Stimulated activated CD8-positive, alpha-beta memory T cell treated with anti-CD3 and anti-CD28 coated beads, Interleukin-7, amount 100 ng/mL, for 4 hours (primary cell): Measurements from ENCODE around the gene CCNQ.

Experiments
- DNase-seq, 2 donors: peaks; one replicate each; pipeline ENCODE4 v3.0.0-alpha.2; 2020; ENCODE audit warnings: low read depth in 2 of 2

Gene CCNQ

GRCh38 chrX:153598541-153599191, at the start of gene CCNQ:
Gene CCNQ (minus strand): TSS chrX:153599139. CDS start chrX:153599073, 66 bp downstream.
- DNase-seq = peak in 1 of 2 donors; percentile 5

DNA sequence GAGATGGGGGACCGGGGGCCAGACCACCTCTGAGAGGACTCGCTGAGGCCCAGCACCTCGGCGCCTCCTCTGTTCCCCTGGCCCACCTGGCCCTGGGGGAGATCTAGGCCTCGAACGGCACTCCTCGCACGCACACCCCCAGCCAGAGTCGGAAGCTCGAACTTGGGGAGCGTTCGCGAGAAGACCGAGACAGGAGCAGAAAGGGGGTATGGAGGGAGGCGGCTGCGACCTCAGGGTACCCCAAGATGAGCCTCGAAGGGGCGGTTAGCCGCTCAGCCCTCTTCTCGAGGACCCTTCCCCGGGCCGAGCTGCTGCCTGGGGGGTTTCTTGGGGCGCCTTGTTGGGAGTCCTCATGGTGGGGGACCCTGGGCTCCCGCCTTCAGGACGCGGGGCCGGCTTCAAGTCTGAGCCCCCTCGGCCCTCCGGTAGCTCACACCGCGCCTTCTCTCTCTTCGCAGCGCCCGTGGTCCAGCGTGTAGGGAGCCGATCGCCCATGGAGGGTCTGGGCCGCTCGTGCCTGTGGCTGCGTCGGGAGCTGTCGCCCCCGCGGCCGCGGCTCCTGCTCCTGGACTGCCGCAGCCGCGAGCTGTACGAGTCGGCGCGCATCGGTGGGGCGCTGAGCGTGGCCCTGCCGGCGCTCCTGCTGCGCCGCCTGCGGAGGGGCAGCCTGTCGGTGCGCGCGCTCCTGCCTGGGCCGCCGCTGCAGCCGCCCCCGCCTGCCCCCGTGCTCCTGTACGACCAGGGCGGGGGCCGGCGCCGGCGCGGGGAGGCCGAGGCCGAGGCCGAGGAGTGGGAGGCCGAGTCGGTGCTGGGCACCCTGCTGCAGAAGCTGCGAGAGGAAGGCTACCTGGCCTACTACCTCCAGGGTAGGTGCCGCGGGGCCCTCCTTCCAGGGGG, 48.8 kb upstream of the CCNQ start:
- DNase-seq = no peak

- no peak for DNase-seq
These were observed 47.9 kb upstream of the CCNQ start, which contains the start of gene DUSP9 for GRCh38 chrX:153646620-153647373. Gene DUSP9 (plus strand): TSS chrX:153647203. CDS start chrX:153647954, 751 bp downstream.

DNA sequence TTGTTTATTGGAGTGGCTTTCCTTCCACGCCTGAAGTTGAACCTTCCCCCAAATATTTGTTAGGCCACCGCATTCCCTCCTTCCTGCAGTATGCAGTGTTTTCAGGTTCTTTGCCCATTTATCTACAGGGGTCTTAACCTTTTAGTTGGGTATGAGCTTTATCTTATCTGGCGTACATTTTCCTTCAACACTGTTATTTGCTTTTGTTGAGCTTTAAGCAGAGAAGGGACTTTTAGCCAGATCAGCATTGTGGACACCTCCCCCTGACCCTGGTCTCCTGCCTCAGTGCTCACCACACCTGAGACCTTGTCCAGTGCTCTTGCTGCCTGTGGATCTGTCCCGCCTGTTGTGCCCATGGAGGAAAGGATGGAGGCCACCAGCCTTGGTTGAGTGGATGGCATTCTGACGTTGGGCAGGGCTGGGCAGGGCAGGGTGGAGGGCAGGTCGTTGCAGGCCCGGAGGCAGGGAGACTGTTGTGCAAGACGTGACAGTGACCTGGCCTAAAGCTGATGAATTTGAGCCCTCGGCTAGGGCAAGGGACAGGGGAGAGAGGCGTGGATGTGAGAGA, 47.1 kb upstream of the CCNQ start:
- DNase-seq = no peak

GRCh38 chrX:153645151-153645550, 46.2 kb upstream of the CCNQ start:
- DNase-seq = no peak

- DNase-seq = no peak
These were observed 45.6 kb upstream of the CCNQ start for GRCh38 chrX:153644356-153645125.

DNA sequence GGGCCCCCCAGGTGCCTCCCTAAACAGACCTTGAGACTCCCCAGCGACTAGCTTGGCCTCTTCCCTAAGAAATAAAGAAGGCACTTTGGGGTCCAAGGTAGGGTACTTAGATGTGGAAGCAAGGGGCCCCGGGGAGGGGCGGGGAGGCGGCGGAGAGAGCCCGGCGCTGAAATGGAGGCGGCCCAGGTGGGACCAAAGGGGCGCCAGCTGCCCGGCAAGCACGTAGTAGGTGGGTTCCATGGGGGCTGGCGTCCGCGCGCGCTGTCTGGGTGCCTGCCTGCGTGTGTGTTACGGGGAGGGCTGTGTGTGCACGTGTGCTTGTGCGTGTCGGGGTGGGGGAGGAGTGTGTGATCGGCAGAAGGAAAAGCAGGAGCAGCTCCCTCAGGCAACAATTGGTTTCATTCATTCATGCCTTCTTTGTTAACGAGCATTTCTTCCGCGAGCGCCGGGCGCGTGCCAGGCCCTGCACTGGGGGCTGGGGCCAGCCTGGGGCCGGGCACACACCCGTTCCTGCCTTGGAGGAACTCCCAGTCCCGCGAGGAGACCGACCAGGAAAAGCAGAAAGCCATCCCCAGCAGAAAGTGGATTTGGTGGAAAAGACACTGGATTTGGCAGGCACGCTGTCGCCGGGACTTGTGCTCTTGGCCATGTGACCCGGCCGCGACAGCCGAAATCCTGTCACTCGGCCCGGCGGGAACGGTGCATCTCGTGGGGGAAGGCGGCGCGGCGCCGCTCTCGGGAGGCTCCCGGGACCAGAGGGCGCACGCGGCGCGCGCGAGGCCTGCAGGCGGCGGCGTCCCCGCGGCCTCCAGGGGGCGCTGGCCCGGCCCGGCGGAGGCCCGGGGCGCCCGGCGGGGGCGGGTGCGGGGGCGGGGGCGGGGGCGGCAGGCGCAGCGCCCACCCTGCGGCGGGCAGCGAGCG, 44.8 kb upstream of the CCNQ start:
- no peak for DNase-seq

GRCh38 chrX:153642655-153643430, 43.9 kb upstream of the CCNQ start:
- no peak for DNase-seq

- peak in 1 of 2 donors; percentile 20 for DNase-seq
These were observed 43.2 kb upstream of the CCNQ start for GRCh38 chrX:153642051-153642654.

- DNase-seq = no peak
These were observed 42.7 kb upstream of the CCNQ start for GRCh38 chrX:153641627-153642026.

DNA sequence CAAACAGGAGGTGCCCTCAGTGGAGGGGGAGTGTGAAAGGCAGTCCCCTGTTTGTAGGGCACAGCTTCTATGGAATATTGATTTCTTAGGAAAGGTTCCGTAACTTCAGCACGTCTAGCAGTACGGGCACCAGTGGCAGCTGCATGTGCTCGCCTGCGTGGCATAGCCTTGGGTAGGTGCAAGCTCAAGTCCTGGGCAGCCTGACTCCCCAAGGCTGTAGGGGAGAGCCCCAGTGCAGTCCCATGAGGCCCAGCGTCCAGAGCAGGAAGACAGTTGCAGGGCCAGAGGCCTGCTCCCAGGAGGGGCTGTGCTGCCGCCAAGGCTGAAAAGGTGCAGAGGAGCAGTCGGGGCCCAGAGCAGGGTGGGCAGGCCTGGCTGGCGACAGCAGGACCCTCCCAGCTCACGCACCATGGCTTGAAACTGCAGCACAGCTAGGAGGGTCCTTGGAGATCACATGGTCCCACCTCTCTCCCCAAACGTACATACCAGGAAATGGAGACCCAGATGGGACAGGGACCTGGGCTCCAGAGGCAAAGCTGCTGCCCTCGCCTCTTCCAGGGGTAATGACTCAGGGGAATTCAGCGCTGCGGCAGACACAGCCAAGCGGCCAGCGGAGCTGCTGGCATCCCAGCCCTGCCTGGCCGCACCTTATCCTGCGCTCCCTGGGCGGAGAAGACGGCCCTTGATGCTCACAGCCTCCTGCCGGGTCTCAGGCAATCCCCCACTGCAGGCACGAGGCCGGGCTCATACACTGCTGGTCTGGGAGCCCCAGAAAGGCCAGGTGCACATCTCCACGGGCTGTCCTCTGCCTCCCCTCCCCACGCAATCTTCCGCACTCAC, 42.0 kb upstream of the CCNQ start:
- no peak for DNase-seq

- no peak for DNase-seq
These were observed 41.2 kb upstream of the CCNQ start for GRCh38 chrX:153640045-153640686.

GRCh38 chrX:153639177-153640044, 40.5 kb upstream of the CCNQ start:
- no peak for DNase-seq

GRCh38 chrX:153638436-153639176, 39.7 kb upstream of the CCNQ start:
- DNase-seq = no peak

- DNase-seq = no peak
These were observed 39.1 kb upstream of the CCNQ start for GRCh38 chrX:153638041-153638371.
